Limb (tissue), 2 donors: Measurements from ENCODE around the gene TBC1D21.
A peak's percentile ranks its signal among the peaks of the same experiment; 100 is the strongest.

Source experiments
- DNase-seq, 2 donors: peaks; one replicate each; pipeline ENCODE4 v3.0.0-alpha.2; 2016; ENCODE audit errors: extremely low spot score in 2 of 2

TBC1D21 gene

DNA sequence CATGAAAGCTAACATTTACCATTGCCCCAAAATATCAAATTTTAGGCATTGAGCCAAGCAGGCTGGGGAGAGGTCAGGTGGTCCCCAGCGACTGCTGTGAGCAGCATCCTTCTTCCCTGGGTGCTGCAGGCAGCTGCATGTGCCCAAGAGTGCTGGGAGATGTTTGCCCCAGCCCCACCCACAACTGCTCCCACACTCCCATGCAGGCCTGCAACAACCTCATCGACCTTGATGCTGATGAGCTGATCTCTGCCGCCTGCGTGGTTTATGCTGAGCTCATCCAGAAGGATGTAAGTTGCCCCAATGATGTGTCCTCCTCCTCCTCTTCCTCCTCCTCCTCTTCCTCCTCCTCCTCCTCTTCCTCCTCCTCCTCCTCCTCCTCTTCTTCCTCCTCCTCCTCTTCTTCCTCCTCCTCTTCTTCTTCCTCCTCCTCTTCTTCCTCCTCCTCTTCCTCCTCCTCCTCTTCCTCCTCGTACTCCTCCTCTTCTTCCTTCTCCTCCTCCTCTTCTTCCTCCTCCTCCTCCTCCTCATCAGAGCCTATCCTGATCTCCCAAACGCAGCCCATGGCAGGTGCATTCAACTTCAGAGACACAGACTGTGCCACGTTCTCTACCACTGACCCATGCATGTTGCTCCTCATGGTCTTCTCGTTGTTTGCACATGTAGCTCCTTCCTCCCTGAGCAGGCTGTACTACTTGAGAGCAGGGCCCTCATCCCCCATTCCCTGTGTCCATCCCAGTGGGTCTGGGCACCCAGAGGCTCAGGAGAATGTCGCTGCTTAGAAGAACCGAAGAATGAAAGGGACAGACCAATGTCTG, 15.1 kb downstream of the TBC1D21 start:
- DNase-seq = no peak

GRCh38 chr15:73889053-73889761, 15.8 kb downstream of the TBC1D21 start:
- DNase-seq = no peak

- DNase-seq = no peak
These were observed 16.4 kb downstream of the TBC1D21 start for GRCh38 chr15:73889762-73890124.

DNA sequence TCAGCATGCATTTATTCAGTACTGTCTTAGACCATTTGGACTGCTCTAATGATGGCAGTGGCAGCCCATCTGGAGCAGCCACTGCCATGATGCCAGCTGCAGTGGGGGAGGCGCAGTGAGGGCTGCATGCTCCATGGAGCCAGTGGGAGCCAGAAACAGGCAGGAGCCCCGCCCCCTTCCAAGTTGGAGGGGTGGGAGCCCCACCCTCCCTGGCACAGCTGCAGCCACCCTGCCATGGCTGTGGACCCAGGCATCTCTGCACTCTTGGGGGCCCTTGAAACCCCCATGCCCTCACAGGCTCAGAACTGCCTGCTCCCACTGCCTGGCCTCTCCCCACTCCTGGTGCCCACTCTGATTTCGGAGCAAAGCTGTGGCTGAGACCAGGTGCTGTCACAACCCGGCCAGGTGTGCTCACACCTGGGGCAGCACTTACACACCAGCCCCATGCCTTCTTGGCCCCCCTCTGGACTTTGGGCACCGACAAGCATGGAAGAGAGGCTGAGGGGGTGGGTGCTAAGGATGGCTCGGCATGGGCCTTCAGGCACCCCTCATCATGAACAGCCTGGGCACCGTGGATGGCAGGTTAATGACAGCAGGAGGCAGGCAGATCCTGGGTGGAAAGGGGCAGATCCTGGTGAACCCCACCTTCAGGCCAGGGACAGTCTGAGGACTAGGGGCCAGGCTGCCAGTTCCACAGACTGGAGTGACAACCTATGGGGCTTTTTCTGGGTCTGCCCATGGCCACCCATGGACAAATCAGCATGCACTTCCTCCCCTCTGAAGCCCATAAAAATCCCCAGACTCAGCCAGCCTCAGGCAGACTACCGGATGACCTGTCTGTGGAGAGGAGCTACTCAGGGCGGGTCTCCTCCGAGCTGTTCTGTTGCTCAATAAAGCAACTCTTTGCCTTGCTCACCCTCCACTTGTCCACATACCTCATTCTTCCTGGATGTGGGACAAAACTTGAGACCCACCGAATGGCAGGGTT, 18.3 kb downstream of the TBC1D21 start:
- no peak for DNase-seq

- DNase-seq = no peak
These were observed 19.3 kb downstream of the TBC1D21 start for GRCh38 chr15:73892446-73893226.

GRCh38 chr15:73894133-73894814, 20.9 kb downstream of the TBC1D21 start:
- no peak for DNase-seq

DNA sequence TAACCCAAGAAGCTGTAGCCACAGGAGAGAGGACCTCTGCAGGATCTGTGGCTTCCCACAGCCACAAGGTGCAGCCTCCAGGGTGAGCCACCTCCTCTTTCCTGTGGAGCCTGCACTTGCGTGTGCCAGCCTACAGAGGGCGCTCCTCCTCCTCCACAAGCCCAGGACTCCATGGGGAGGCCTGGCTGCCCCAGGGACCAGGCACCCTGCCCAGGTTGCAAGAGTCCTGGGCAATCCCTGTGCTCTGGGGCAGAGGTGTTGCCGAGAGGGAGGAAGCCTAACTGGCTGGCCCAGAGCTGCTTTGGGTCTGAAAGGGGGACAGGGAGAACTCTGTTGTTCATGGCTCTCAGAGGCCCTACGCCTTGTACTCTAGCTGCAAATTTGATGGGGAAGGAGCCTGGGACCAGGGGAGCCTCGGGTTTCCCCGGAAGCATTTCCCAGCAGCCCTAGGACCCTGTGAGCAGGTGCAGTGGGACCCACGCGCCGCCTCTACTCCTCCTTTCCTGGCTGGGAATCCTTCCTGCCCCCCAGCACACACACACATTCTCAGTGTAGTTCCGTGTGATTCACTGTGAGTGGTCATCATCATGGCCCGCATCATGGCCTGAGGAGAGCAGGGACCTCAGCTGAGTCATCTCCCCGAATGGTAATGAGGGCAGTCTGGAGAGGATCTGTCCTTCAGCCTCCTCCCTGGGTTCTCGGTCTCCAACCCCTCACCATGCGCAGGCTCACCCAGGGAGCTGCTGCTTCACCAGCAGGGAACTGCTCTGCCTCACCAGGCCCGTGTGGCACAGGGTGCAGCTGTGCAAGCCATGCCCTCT, 24.3 kb downstream of the TBC1D21 start:
- DNase-seq = peak in 1 of 2 donors; percentile 29

GRCh38 chr15:73899197-73900094, 26.1 kb downstream of the TBC1D21 start:
- DNase-seq = peak; percentile 16 to 21

DNA sequence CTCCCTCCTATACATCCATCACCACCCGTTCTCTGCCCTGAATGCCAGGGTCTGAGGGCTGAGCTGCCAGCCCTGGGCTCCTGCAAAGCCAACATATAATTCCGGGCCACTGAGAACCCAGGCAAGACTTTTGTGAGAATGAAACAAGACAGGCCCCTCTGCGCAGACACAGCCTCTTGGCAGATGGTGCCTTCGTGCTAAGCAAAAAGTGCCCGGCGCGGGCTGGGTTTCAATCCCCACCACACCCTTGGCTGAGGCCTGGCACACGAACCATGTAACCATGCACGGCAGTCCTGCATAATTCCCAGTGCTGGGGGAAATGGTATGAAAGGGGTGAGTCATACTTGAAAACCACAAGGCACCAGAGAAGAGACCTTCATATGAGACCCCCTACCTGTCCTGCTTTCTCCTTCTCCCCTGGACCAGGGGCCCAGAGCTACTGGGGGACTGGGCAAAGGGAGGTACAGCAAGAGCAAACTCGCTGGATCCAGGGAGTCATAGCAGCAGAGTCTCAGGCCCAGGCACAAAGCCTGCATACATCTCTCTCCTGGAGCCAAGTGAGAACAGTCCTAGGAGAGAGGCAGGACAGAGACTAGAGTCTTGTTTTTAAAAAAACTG, 26.8 kb downstream of the TBC1D21 start:
- no peak for DNase-seq

- no peak for DNase-seq
These were observed 27.9 kb downstream of the TBC1D21 start for GRCh38 chr15:73901126-73901810.

DNA sequence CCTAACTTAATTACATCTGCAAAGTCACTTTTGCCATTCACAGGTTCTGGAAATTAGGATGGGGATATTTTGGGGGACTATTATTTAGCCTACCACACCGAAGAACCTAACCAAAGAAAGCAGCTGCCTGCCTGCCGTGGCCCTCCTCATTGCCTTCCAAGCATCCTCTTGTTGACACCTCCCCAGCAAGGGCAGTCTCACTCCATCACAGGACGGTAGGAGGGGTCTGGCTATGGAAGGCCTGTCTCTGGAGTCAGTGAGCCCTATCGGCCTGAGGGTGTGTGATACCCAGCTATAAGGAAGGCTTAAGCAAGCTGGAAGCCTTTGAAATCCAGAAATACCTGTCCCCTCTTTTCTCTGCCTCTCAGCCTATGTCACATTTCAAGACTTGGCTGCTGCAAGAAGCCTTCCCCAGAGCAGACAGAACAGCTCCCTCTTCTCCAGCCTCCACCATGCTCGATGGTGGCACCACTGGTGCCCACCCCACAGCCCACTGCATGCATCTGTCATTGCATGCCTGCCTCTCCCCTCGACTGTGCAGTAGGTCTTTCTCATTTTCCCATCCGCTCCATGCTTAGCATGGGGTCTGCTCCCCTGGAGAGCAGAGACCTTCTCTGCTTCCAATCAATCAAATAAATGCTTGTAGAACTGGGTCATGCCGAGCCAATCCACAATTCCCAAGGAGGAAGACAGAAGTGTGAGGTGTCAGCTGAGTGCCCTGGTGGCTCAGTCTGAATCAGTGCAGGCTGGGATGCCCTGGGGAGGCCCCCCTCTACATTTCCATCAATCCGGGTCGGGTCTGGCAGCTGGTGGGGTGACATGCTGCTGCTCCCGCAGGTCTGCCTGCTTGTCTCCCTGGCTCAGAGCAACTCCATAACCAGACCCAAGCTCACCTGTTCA, 29.0 kb downstream of the TBC1D21 start:
- no peak for DNase-seq

DNA sequence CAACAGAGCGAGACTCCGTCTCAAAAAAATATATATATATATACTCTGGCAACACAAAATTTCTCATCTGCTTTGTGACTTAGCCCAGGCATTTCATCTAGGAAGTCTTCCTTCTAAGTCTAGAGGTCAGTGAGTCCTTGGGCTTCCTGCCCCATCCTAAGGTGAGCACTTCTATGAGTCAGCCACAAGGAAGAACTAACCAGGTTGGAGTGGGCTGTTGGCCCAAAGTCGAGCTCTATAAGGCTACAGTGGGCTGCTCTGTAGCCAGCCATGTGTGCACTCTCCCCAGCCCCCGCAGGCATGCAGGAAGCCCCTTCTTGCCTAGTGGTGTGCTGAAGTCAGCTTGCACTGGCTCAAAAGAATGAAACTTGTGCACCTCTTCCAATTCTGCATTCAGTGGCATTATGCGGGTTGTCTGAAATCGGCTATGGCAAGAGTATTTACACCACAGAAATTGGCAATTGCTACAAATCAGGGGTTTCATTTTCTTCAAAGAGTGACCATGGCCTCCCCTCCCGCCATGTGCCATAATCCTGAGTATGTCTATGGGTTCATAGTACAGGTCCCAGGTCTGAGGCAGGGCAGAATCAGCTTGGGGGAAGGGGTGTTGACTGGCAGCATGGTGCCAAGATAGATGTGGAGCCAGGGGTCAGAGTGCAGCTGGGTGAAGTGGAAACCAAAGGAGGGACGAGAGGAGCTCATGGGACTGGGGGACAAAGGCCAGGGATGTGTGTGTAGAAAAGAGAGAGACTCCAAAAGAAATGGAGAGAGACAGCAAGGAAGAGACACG, 30.9 kb downstream of the TBC1D21 start:
- no peak for DNase-seq

- DNase-seq = no peak
These were observed 32.0 kb downstream of the TBC1D21 start for GRCh38 chr15:73905225-73905827.

GRCh38 chr15:73906346-73907034, 33.1 kb downstream of the TBC1D21 start:
- no peak for DNase-seq

GRCh38 chr15:73907035-73907408, 33.7 kb downstream of the TBC1D21 start:
- DNase-seq = no peak
